Chondrocyte (in vitro differentiated cells): ENCODE data around the gene NPLOC4. TPM values are rescaled to one million over a fixed set of nuclear protein-coding genes. Genes with fewer than 3 reads are reported as not detected.

ENCODE experiments used
- DNase-seq: peaks from one replicate; pipeline ENCODE4 v3.0.0; 2021; ENCODE audit warnings: mixed read lengths, low spot score
- H3K27ac Mint-ChIP-seq: one replicate; pipeline ENCODE4 v1.8.0; 2021; ENCODE audit warnings: mild to moderate bottlenecking, moderate library complexity, mixed read lengths; ENCODE audit not compliant: unreplicated experiment
- H3K27me3 Mint-ChIP-seq: 2 replicates; pipeline ENCODE4 v1.8.0; 2021; ENCODE audit warnings: low read depth, mixed read lengths
- H3K36me3 Mint-ChIP-seq: 2 replicates; pipeline ENCODE4 v1.8.0; 2021; ENCODE audit warnings: low read depth, mixed read lengths
- H3K4me1 Mint-ChIP-seq: 2 replicates; pipeline ENCODE4 v1.8.0; 2021; ENCODE audit warnings: low read depth, mild to moderate bottlenecking, mixed read lengths
- H3K4me3 Mint-ChIP-seq: one replicate; pipeline ENCODE4 v1.8.0; 2021; ENCODE audit warnings: mild to moderate bottlenecking, moderate library complexity, mixed read lengths; ENCODE audit not compliant: unreplicated experiment
- H3K9me3 Mint-ChIP-seq: 2 replicates; pipeline ENCODE4 v1.8.0; 2021; ENCODE audit warnings: low read depth, mixed read lengths
- total RNA-seq: library from RNA; stranded (reverse); gene quantifications from 3 replicates; pipeline ENCODE4 v1.2.1, GENCODE V29; 2021
- TF ChIP-seq, protein P1 (sequence below): fragments of 200-600 bp; sonication (generic); IDR thresholded peaks from 2 replicates; pipeline ENCODE4 v1.5.0; 2021; ENCODE audit warnings: antibody characterized with exemption, mild to moderate bottlenecking, moderate library complexity

NPLOC4 gene
- total RNA-seq, 1 donor from 2014 or later: 110 TPM

DNA sequence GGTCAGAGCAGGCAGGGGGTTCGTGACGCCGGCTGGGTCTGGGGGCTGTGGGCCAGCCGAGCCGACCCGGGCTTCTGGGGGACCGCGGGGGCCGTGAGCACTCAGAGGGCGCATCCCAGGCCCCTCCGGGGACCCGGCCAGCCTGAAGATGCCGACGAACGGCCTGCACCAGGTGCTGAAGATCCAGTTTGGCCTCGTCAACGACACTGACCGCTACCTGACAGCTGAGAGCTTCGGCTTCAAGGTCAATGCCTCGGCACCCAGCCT lies 108.6 kb downstream of the NPLOC4 start:
- TF ChIP-seq, protein P1, sequence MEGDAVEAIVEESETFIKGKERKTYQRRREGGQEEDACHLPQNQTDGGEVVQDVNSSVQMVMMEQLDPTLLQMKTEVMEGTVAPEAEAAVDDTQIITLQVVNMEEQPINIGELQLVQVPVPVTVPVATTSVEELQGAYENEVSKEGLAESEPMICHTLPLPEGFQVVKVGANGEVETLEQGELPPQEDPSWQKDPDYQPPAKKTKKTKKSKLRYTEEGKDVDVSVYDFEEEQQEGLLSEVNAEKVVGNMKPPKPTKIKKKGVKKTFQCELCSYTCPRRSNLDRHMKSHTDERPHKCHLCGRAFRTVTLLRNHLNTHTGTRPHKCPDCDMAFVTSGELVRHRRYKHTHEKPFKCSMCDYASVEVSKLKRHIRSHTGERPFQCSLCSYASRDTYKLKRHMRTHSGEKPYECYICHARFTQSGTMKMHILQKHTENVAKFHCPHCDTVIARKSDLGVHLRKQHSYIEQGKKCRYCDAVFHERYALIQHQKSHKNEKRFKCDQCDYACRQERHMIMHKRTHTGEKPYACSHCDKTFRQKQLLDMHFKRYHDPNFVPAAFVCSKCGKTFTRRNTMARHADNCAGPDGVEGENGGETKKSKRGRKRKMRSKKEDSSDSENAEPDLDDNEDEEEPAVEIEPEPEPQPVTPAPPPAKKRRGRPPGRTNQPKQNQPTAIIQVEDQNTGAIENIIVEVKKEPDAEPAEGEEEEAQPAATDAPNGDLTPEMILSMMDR: no peak
- Mint-ChIP-seq H3K4me3 (no peak overlapping the region), H3K4me1 (peaks cover 11% of the 10 kb centered on the region), H3K9me3 (no peaks in the 10 kb centered on the region), H3K27me3 (no peaks in the 10 kb centered on the region), H3K27ac (no peak overlapping the region), H3K36me3 (no peaks in the 10 kb centered on the region)
- no peak for DNase-seq

DNA sequence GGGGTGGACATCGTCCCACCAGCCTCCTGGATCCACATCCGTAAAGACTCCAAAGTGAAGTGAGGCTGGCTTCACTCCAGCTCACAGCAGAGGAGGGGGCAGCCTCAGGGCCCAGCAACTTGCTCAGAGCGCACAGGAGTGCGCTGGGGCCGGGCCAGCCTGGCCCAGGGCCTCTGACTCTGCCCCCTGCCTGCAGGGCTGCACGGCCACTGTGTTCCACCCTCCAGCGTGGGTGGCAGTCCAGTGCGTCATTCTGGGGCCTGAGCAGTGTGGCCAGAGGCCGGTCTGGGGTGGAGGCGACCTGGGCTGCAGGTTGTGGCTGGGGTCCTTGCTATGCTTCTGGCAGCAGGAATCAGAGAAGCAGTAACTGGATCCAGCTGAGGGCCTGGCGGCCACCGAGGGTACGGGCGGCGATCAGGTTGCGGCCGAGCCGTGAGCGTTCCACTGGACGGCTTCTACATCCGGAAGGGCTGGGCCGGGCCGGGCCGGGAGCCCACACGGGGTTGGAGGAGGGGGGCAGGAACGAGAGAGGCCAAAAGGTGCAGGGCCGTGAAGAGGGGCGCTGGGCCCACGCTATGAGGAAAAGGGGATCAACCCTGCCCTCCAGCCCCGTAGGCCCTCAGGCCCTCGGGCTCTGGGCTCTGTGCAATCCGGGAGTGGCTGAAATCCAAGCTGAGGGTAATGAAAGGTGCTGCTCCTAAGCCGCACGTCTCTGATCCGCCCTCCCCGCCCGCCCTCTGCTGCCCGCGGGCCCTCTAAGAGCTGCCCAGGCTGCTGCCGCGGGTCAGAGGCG lies 109.1 kb downstream of the NPLOC4 start, which contains the start of gene FSCN2:
FSCN2 (plus strand) TSS at position 787 of the 793 bp plus-strand sequence. CDS start 155 bp downstream, outside the sequence.
- DNase-seq: no peak
- Mint-ChIP-seq H3K27ac (no peak within 1 kb of the TSS), H3K9me3 (no peaks in the 10 kb centered on the region), H3K4me1 (peaks cover 13% of the 10 kb centered on the region), H3K27me3 (no peaks in the 10 kb centered on the region), H3K4me3 (no peak within 1 kb of the TSS), H3K36me3 (no peaks in the 10 kb centered on the region)
- TF ChIP-seq, protein P1: peak; percentile 65

DNA sequence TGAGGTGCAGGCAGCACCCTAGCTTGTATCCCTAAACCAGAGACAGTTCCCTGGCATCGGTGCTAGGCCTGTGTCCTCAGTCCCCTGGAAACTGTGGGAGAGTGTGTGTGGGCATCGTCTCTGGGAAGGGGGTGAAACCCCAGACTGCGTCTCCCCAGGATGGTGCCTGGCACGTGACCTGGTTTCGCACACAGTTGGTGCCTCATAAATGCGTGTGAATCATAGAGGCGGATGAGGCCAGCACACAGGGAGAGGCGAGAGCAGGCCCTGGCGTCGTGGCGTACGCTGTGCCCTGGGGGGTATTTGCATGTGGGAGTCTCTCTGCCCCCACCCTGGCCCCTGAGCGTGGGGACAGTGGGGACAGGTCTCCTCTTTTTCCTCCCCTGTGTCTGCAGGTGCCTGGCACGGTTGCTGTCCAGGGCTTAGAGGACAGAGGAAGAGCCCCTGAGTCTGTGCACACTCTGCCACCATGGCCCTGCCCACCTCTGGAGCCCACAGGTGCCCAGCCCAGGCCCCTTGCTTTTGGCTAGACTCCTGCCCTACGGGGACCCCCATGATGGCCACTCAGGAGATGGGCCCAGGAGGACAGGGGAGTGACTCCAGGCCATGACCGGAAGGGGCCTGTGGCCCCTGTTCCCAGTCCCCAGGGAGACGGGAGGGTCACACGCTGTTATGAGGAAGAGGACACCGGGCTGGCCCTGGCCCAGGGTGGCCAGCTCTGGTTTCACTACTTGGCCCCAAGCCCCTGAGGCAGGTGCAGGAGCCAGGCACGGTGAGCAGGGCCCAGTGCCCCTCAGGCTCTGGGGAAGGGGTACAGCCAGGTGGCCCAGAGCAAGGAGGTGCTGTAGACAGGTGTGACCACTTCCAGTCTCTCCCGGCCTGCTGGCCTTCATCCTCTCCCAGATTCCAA lies 110.0 kb downstream of the NPLOC4 start:
- no peaks in the 10 kb centered on the region for H3K36me3 Mint-ChIP-seq
- H3K4me3 Mint-ChIP-seq: no peak overlapping the region
- H3K27ac Mint-ChIP-seq: no peak overlapping the region
- no peak for DNase-seq
- H3K27me3 Mint-ChIP-seq: no peaks in the 10 kb centered on the region
- TF ChIP-seq, protein P1: no peak
- no peaks in the 10 kb centered on the region for H3K9me3 Mint-ChIP-seq
- peaks cover 13% of the 10 kb centered on the region for H3K4me1 Mint-ChIP-seq

DNA sequence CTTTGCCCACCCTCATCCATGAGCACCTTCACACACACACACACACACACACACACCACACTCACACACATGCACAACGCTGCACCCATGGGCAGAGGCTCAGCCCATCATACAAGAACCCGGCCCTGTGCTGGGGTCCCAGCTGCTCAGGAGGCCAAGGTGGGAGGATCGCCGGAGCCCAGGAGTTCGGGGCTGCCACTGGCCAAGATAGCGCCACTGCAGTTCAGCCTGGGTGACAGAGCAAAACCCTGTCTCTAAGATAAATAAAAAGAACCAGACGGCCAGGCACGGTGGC lies 112.1 kb downstream of the NPLOC4 start:
- no peak overlapping the region for H3K27ac Mint-ChIP-seq
- peaks cover 15% of the 10 kb centered on the region for H3K4me1 Mint-ChIP-seq
- no peaks in the 10 kb centered on the region for H3K36me3 Mint-ChIP-seq
- no peak overlapping the region for H3K4me3 Mint-ChIP-seq
- H3K27me3 Mint-ChIP-seq: no peaks in the 10 kb centered on the region
- no peaks in the 10 kb centered on the region for H3K9me3 Mint-ChIP-seq
- DNase-seq: no peak
- TF ChIP-seq, protein P1: no peak

DNA sequence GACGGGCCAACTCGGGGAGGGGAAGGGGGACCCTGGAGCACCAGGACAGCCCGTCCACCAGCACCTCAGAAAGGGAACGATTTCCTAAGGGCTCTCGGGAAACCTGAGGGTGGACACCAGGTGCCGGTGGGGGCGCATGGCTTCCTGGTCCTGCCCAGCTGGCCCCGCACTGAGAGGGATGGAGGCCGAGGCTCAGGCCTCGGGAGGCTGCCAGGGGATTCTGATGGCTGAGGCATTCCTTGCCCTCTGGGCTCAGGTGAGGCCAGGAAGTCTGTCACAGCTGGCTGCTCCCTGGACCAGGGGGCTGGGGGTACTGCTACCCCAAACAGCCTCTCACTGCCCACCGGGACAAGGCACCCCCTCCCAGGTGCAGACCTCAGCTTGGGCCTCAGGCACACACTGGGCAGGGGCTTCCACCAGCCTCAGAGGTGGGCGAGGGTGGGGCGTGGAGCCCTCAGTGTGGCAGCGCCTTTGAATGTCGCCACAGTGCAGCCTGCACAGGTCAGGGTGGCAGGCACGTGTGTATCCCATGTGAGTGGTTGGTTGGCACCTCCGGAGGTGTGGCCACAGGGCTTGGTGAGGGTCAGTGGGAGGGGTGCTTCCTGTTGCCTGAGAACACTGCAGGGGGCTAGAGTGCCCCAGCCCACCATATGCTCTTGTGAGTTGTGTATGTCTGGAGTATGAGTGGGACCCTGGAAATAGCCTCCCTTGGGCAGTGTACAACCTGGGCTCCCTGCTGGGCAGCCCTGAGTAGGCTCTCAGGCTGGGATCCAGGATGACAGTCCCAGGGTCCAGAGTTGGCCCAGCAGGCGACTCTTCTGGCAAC lies 112.7 kb downstream of the NPLOC4 start:
- H3K27ac Mint-ChIP-seq: no peak overlapping the region
- H3K36me3 Mint-ChIP-seq: no peaks in the 10 kb centered on the region
- peaks cover 15% of the 10 kb centered on the region for H3K4me1 Mint-ChIP-seq
- H3K9me3 Mint-ChIP-seq: no peaks in the 10 kb centered on the region
- H3K4me3 Mint-ChIP-seq: no peak overlapping the region
- TF ChIP-seq, protein P1: no peak
- DNase-seq: no peak
- no peaks in the 10 kb centered on the region for H3K27me3 Mint-ChIP-seq
